Measurements from ENCODE around the gene CNDP1.
A peak's percentile ranks its signal among the peaks of the same experiment; 100 is the strongest.

The CNDP1 gene

GRCh38 chr18:74625157-74625556, 90.9 kb downstream of the CNDP1 start:
- Histone ChIP-seq H2AFZ (ENCODE audit: insufficient read depth, low read length, poor library complexity) (no peak overlapping the region), H3K79me2 (ENCODE audit: control insufficient read depth, insufficient read depth, low read length, poor library complexity) (no peaks in the 10 kb centered on the region), H3K4ac (ENCODE audit: low read depth, low read length) (no peak overlapping the region), H3K27me3 (ENCODE audit: insufficient read depth, low read length) (no peaks in the 10 kb centered on the region), H3K36me3 (ENCODE audit: control insufficient read depth in 1 of 2, insufficient read depth in 2 of 2, low read length in 2 of 2) (no peaks in the 10 kb centered on the region), H4K8ac (ENCODE audit: low read depth, low read length) (no peak overlapping the region), H3K9ac (ENCODE audit: low read length) (no peak overlapping the region), H2BK12ac (ENCODE audit: low read length) (no peak overlapping the region), H3K4me3 (ENCODE audit: low read depth, low read length) (no peak overlapping the region), H3K79me1 (ENCODE audit: low read length) (no peaks in the 10 kb centered on the region), H3K14ac (ENCODE audit: low read length) (no peak overlapping the region), H2BK5ac (ENCODE audit: low read depth, low read length, poor library complexity) (no peak overlapping the region), H2AK5ac (ENCODE audit: low read length) (no peak overlapping the region), H3K4me1 (ENCODE audit: control insufficient read depth in 1 of 2, insufficient read depth in 2 of 2, low read length in 2 of 2) (peaks cover 0 to 3% of the 10 kb centered on the region in 2 experiments), H3K18ac (ENCODE audit: low read length) (no peak overlapping the region), H4K12ac (ENCODE audit: low read depth, low read length) (no peak overlapping the region), H3K9me3 (ENCODE audit: insufficient read depth, low read depth, low read length) (peaks cover 1% of the 10 kb centered on the region), H2BK120ac (ENCODE audit: insufficient read depth, low read length, poor library complexity) (no peak overlapping the region), H3K27ac (ENCODE audit: low read depth, low read length) (no peak overlapping the region), H3K23ac (ENCODE audit: low read length) (peak overlapping the region; percentile 9), H4K91ac (ENCODE audit: low read depth, low read length) (no peak overlapping the region), H3K4me2 (ENCODE audit: low read length) (no peak overlapping the region)
- no CpG with 5 or more reads among the region's 5 CpGs for whole genome bisulfite sequencing (ENCODE audit: extremely low coverage, insufficient coverage, insufficient read length)
- DNase-seq, result no peak

GRCh38 chr18:74626049-74626874, 92.0 kb downstream of the CNDP1 start:
- no peak overlapping the region for H4K8ac ChIP-seq (ENCODE audit: low read depth, low read length)
- WGBS (ENCODE audit: extremely low coverage, insufficient coverage, insufficient read length), result no CpG with 5 or more reads among the region's 9 CpGs
- no peak overlapping the region for H3K4me3 ChIP-seq (ENCODE audit: low read depth, low read length)
- no peak overlapping the region for H2BK5ac ChIP-seq (ENCODE audit: low read depth, low read length, poor library complexity)
- no peak overlapping the region for H4K12ac ChIP-seq (ENCODE audit: low read depth, low read length)
- no peak overlapping the region for H3K27ac ChIP-seq (ENCODE audit: low read depth, low read length)
- H3K4ac ChIP-seq (ENCODE audit: low read depth, low read length), result no peak overlapping the region
- no peak overlapping the region for H3K14ac ChIP-seq (ENCODE audit: low read length)
- peaks cover 0 to 5% of the 10 kb centered on the region in 2 experiments for H3K4me1 ChIP-seq (ENCODE audit: control insufficient read depth in 1 of 2, insufficient read depth in 2 of 2, low read length in 2 of 2)
- DNase-seq, result no peak
- H2AFZ ChIP-seq (ENCODE audit: insufficient read depth, low read length, poor library complexity), result no peak overlapping the region
- no peaks in the 10 kb centered on the region for H3K79me2 ChIP-seq (ENCODE audit: control insufficient read depth, insufficient read depth, low read length, poor library complexity)
- no peaks in the 10 kb centered on the region for H3K27me3 ChIP-seq (ENCODE audit: insufficient read depth, low read length)
- no peak overlapping the region for H2BK12ac ChIP-seq (ENCODE audit: low read length)
- no peaks in the 10 kb centered on the region for H3K79me1 ChIP-seq (ENCODE audit: low read length)
- no peak overlapping the region for H4K91ac ChIP-seq (ENCODE audit: low read depth, low read length)
- peaks cover 1% of the 10 kb centered on the region for H3K9me3 ChIP-seq (ENCODE audit: insufficient read depth, low read depth, low read length)
- H3K4me2 ChIP-seq (ENCODE audit: low read length), result no peak overlapping the region
- no peak overlapping the region for H2BK120ac ChIP-seq (ENCODE audit: insufficient read depth, low read length, poor library complexity)
- no peak overlapping the region for H3K18ac ChIP-seq (ENCODE audit: low read length)
- H3K23ac ChIP-seq (ENCODE audit: low read length), result no peak overlapping the region
- H3K9ac ChIP-seq (ENCODE audit: low read length), result no peak overlapping the region
- H2AK5ac ChIP-seq (ENCODE audit: low read length), result no peak overlapping the region
- no peaks in the 10 kb centered on the region for H3K36me3 ChIP-seq (ENCODE audit: control insufficient read depth in 1 of 2, insufficient read depth in 2 of 2, low read length in 2 of 2)

GRCh38 chr18:74630804-74631203, 96.5 kb downstream of the CNDP1 start:
- Histone ChIP-seq H3K27ac (ENCODE audit: low read depth, low read length) (no peak overlapping the region), H3K9ac (ENCODE audit: low read length) (no peak overlapping the region), H4K12ac (ENCODE audit: low read depth, low read length) (no peak overlapping the region), H3K79me2 (ENCODE audit: control insufficient read depth, insufficient read depth, low read length, poor library complexity) (no peaks in the 10 kb centered on the region), H2BK12ac (ENCODE audit: low read length) (no peak overlapping the region), H3K4me2 (ENCODE audit: low read length) (no peak overlapping the region), H3K4me1 (ENCODE audit: control insufficient read depth in 1 of 2, insufficient read depth in 2 of 2, low read length in 2 of 2) (peaks cover 6 to 22% of the 10 kb centered on the region in 2 experiments), H4K91ac (ENCODE audit: low read depth, low read length) (no peak overlapping the region), H3K4me3 (ENCODE audit: low read depth, low read length) (no peak overlapping the region), H3K18ac (ENCODE audit: low read length) (no peak overlapping the region), H3K36me3 (ENCODE audit: control insufficient read depth in 1 of 2, insufficient read depth in 2 of 2, low read length in 2 of 2) (peaks cover 0 to 2% of the 10 kb centered on the region in 2 experiments), H4K8ac (ENCODE audit: low read depth, low read length) (no peak overlapping the region), H2BK5ac (ENCODE audit: low read depth, low read length, poor library complexity) (no peak overlapping the region), H2AFZ (ENCODE audit: insufficient read depth, low read length, poor library complexity) (no peak overlapping the region), H2AK5ac (ENCODE audit: low read length) (no peak overlapping the region), H3K27me3 (ENCODE audit: insufficient read depth, low read length) (no peaks in the 10 kb centered on the region), H3K23ac (ENCODE audit: low read length) (no peak overlapping the region), H2BK120ac (ENCODE audit: insufficient read depth, low read length, poor library complexity) (no peak overlapping the region), H3K4ac (ENCODE audit: low read depth, low read length) (no peak overlapping the region), H3K14ac (ENCODE audit: low read length) (no peak overlapping the region), H3K79me1 (ENCODE audit: low read length) (no peaks in the 10 kb centered on the region), H3K9me3 (ENCODE audit: insufficient read depth, low read depth, low read length) (no peaks in the 10 kb centered on the region)
- DNase-seq, result no peak
- whole genome bisulfite sequencing (ENCODE audit: extremely low coverage, insufficient coverage, insufficient read length), result no CpG with 5 or more reads among the region's 6 CpGs

GRCh38 chr18:74631212-74631611, 96.9 kb downstream of the CNDP1 start:
- DNase-seq, result no peak
- H4K8ac ChIP-seq (ENCODE audit: low read depth, low read length), result no peak overlapping the region
- H3K4me1 ChIP-seq (ENCODE audit: control insufficient read depth in 1 of 2, insufficient read depth in 2 of 2, low read length in 2 of 2), result peaks cover 6 to 22% of the 10 kb centered on the region in 2 experiments
- H3K27ac ChIP-seq (ENCODE audit: low read depth, low read length), result no peak overlapping the region
- no peak overlapping the region for H3K4me3 ChIP-seq (ENCODE audit: low read depth, low read length)
- peaks cover 0 to 2% of the 10 kb centered on the region in 2 experiments for H3K36me3 ChIP-seq (ENCODE audit: control insufficient read depth in 1 of 2, insufficient read depth in 2 of 2, low read length in 2 of 2)
- no peak overlapping the region for H2BK120ac ChIP-seq (ENCODE audit: insufficient read depth, low read length, poor library complexity)
- H3K79me2 ChIP-seq (ENCODE audit: control insufficient read depth, insufficient read depth, low read length, poor library complexity), result no peaks in the 10 kb centered on the region
- H2AK5ac ChIP-seq (ENCODE audit: low read length), result no peak overlapping the region
- H3K14ac ChIP-seq (ENCODE audit: low read length), result no peak overlapping the region
- H3K18ac ChIP-seq (ENCODE audit: low read length), result no peak overlapping the region
- no peak overlapping the region for H3K4me2 ChIP-seq (ENCODE audit: low read length)
- H3K9ac ChIP-seq (ENCODE audit: low read length), result no peak overlapping the region
- WGBS (ENCODE audit: extremely low coverage, insufficient coverage, insufficient read length), result no CpG with 5 or more reads among the region's 2 CpGs
- H3K27me3 ChIP-seq (ENCODE audit: insufficient read depth, low read length), result no peaks in the 10 kb centered on the region
- no peak overlapping the region for H2BK5ac ChIP-seq (ENCODE audit: low read depth, low read length, poor library complexity)
- no peak overlapping the region for H4K91ac ChIP-seq (ENCODE audit: low read depth, low read length)
- no peak overlapping the region for H4K12ac ChIP-seq (ENCODE audit: low read depth, low read length)
- H3K9me3 ChIP-seq (ENCODE audit: insufficient read depth, low read depth, low read length), result no peaks in the 10 kb centered on the region
- H3K4ac ChIP-seq (ENCODE audit: low read depth, low read length), result no peak overlapping the region
- no peaks in the 10 kb centered on the region for H3K79me1 ChIP-seq (ENCODE audit: low read length)
- H3K23ac ChIP-seq (ENCODE audit: low read length), result no peak overlapping the region
- no peak overlapping the region for H2BK12ac ChIP-seq (ENCODE audit: low read length)
- H2AFZ ChIP-seq (ENCODE audit: insufficient read depth, low read length, poor library complexity), result no peak overlapping the region
